GM18519 (cell line): ENCODE results near the gene POTEC.
"Not testable (repeated sequence)": the region's sequence is repeated elsewhere in the genome, so short reads cannot be mapped to it uniquely, and the experiment has no call there.

Experiments used
- ATAC-seq: cut with Tn5 transposase; IDR thresholded peaks from one replicate; pipeline ENCODE4 v1.9.1; 2021; ENCODE audit warnings: mild to moderate bottlenecking, moderate library complexity; ENCODE audit not compliant: unreplicated experiment, low FRiP score

Gene POTEC

DNA sequence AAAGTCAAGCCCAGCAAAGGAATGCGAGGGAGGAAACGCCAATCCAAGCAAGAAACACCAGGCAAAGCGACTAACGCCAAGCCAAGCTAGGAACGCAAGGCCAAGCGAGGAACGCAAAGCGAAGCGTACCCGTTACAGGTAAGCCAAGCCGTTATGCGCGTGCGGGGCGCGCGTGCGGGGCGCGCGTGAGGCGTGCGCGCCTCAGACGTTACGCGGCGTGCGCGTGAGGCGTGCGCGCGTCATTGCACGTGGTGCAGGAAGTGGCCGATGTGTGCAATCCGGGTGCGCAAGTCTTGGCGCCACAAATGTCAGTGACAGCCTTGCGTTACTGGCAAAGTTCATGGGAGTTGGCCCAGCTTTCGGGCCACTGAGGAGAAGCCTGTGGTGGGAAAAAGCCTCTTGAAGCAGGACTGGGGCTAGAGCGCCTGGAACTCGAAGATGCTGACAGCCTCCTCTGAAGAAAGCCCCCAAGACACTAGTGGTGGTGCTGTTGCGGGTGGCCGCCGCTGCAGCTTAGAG, at the start of gene POTEC:
TSS of gene POTEC (minus strand) at position 155 of the 519 bp plus-strand sequence. CDS start 454 bp downstream, outside the sequence.
- not testable (repeated sequence) for ATAC-seq

DNA sequence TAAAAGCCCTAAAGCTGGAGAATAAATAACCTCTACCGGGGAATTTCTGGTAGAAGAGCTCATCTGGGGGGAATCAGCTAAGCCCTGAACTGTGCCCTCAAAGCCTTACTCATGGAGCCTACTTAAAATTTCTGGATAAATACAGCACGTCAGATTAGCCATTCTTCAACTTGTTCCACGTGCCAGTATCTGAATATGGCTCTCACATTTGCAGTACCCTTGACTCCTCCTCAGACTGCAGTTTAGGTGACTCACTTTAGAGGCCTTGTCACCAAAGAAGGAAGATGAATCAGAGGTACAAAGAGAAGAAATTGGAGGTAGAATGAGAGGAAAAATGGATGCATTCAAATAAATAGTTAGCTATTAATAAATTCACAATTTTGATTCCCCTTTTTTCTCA, 34.6 kb upstream of the POTEC start:
- ATAC-seq: no peak

DNA sequence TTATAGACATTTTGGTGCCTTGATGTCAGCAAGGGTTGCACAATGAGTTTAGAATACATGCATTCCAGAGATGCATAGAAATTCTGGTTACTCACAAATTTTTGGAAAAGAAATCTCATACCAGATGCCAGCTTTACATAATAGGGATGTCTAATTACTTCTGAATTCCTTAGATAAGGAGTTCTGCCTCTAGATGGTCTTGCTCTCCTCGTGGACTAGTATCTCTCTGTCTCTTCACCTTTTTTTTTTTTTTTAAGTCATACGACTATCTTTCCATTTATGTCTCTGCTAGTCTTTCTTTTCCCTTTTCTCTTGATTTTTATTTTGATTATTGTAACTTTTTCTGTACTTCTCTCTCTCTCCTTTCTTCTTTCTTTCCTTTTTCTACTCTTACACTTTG, 16.1 kb upstream of the POTEC start:
- not testable (repeated sequence) for ATAC-seq

GRCh38 chr18:14531659-14532058, 11.7 kb downstream of the POTEC start:
- not testable (repeated sequence) for ATAC-seq

- ATAC-seq: not testable (repeated sequence)
Observed at GRCh38 chr18:14510707-14511106, 32.7 kb downstream of the POTEC start.

DNA sequence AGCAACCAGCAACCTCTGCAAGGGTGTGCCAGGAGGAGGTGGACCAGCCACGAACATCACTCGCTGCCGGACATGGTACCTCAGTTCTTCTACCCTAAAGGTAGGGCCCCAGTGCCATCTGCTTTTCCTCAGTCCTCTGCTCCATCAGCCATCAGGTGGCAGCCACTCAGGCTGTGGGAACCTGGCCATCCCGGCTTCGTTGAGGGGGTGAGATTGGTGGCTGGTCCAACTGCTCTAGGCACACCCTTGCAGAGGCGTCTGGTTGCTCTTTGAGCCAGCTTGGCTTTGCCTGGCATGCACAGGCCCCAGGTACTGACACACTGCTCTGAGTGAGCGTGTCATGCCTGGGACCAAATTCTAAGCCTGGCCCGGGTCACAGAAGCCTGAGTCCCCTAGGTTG, 39.7 kb downstream of the POTEC start:
- ATAC-seq: not testable (repeated sequence)

- ATAC-seq: not testable (repeated sequence)
Observed at GRCh38 chr18:14501894-14502293, 41.5 kb downstream of the POTEC start.

DNA sequence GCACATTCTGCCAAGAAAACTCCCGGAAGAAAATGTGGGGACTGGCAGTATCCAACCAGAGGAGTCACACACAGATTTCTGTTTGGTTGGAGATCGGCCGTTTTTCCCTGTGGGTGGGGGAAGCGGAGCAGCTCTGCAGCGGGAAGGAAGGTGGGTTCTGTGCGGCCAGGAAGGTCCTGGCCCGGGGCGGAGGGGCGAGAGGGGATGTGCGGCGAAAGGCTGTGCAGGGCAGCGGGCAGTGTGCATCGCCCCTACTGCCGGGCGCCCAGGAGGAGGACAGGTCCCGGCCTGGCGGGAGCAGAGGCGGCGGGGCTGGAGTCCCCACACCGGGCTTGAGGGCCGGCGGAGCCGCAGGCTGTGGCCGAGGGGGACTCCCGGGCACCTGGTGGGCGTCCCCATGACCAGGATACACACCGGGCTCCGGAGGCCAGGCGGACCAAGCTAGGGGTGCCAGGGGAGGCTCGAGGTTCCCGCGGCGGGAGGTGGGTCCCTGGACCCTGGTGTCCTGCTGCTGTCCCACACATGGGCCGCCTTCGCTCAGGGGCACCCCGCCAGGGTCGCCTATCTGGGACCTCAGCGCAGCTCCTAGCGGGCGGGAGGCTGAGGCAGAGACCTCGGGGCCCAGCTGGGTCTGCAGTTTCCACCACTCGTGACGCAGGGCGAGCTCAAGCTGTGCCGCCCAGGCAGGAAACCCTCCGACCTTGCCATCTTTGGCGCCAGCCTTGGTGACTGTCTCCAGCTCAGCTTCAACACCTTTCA, 54.0 kb downstream of the POTEC start:
- ATAC-seq: not testable (repeated sequence)

DNA sequence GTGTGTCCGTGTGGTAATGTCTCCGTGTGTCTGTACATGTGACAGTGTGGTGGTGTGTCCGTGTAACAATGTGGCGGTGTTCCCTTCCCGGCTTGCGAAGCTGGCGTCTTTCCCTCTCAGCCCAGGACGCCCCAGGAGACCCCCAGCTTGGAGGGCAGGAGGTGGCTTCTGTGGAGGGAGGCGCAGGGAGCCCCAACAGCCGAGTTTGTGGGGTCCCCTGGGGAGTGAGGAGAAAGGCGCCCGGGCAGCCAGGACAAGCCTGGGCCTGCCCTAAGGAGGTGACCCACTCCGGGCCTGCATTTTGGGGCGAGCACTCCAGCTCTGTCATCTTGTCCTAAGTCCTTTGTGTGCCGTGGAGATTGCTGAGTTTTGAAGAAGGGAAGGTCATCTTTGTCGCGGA, 54.6 kb downstream of the POTEC start:
- not testable (repeated sequence) for ATAC-seq

DNA sequence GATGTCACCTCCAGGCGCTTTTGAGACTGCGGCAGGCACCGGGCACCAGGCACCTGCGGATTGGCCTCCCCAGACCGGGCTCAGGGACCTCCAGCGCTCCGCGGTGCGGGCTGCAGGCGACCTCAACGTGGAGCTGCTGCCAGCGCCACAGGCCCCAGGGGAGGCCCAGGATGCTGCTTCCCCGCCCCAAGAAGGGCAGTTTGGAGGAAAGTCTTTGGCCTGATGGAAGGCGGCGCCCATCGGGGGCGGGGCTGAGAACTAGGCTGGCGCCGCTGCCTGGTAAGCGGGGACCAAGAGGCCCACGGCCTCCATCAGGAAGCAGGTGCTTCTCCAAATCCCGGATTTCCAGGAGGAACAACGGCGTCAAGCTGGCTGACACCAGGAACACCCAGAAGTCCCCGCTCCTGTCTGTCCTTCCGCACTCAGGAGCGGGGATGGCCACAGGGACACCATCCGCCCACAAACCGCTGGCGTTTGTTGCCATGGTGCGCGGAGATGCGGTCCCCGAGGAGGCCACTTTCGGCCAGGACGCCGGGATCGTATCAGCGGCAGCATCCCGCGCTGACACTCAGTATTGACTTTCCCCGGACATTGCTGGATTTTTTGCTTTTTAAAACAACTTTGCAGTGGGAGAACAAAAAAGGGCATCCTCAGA, 56.3 kb downstream of the POTEC start:
- ATAC-seq: not testable (repeated sequence)

GRCh38 chr18:14479076-14479475, 64.3 kb downstream of the POTEC start:
- not testable (repeated sequence) for ATAC-seq

- not testable (repeated sequence) for ATAC-seq
Observed at GRCh38 chr18:14475520-14475919, 67.9 kb downstream of the POTEC start.

GRCh38 chr18:14474752-14475151, 68.6 kb downstream of the POTEC start:
- ATAC-seq: not testable (repeated sequence)

- ATAC-seq: not testable (repeated sequence)
Observed at GRCh38 chr18:14474007-14474720, 69.2 kb downstream of the POTEC start.

DNA sequence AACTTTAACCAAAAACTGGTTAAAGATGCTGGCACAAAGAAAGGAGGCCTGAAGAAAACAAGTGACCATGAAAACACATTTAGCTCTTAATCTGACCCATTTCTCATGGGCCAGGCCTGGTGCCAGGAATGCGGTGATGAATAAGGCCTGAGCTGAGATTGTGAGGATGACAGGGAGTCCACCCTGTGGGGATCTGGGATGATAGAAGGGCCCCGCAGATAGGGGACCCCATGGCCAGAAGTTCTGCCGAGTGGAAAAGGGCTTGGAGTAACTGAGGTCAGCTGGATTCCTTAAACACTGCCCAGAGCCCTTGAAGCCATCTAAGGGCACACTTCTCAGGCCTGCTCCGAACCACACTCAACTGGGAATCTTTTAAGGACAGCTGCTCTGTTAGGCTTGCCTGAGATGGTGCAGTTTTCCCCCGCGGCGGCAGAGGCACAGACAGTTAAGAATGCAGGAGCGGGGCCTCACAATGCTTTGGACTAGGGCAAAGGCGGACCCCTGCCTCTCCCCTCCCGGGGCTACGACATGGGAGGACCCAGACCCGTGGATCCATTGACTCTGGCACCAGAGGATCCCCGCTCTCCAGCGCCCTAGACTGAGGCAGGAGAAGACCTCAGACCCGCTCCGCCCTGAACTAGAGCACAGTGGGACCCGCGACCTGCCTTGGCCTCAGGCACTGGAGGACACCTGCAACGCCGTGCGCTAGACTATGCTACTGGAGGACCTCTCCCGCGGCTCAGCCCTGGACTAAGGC, 70.0 kb downstream of the POTEC start:
- ATAC-seq: not testable (repeated sequence)

DNA sequence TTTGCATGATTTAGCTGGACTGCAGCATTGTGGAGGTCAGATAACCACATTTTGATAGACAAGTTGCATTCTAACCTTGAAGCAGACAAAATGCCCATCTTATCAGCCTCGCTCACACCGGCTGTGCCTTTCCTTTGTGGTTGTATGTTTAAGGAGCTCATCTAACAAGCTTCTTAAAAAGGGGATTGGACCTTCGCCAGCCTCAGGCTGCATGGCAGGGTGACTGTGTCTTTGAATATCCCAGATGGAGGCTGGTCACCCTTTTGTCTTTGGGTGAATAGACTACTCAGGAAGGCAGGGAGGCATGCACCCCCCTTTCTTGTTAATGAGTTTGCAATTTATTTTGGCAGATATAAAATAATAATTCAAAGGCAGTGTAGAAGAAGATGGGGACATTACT, 72.1 kb downstream of the POTEC start:
- not testable (repeated sequence) for ATAC-seq

GRCh38 chr18:14470446-14470845, 73.0 kb downstream of the POTEC start:
- ATAC-seq: not testable (repeated sequence)

GRCh38 chr18:14470046-14470445, 73.4 kb downstream of the POTEC start:
- not testable (repeated sequence) for ATAC-seq

DNA sequence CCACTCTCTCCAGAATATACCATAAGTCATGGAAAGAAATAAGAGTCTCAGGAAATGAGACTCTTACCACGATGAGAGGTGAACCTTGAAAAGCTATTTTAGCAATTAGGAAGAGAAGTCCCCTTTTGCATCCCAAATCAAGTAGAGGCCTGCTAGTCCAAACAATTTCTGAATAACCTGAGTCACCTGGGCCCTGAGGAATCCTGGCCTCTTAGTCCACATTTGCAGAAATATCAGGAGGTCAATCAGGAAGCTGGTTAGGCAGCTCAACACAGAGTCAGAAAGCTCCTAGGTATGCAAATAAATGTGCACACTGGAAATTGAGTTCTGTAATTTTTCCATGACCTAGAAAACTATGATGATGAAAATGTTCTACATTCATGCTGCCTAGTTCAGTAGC, 77.4 kb downstream of the POTEC start:
- ATAC-seq: not testable (repeated sequence)
